Naive B cell (primary cell): ENCODE results near the gene IRGC. TPM values are rescaled to one million over a fixed set of nuclear protein-coding genes. Genes with fewer than 3 reads are reported as not detected.
"Not testable (repeated sequence)": the region's sequence is repeated elsewhere in the genome, so short reads cannot be mapped to it uniquely, and the experiment has no call there.

Source experiments
- ATAC-seq, 2 donors: fragments of 150-1000 bp; cut with Tn5 transposase; 2 replicates each; pipeline ENCODE4 v1.10.0; 2021; ENCODE audit warnings: low read depth in 2 of 2, mild to moderate bottlenecking in 2 of 2, moderate library complexity in 2 of 2
- DNase-seq: peaks from one replicate; pipeline ENCODE4 v3.0.0; 2022
- H3K27ac Mint-ChIP-seq, 6 donors: one replicate each; pipeline ENCODE4 v1.8.0; 2020 to 2022; ENCODE audit warnings: mild to moderate bottlenecking in 6 of 6, mixed read lengths in 6 of 6, moderate library complexity in 5 of 6, inconsistent platforms in 2 of 6
- H3K27me3 Mint-ChIP-seq, 3 donors: one replicate each; pipeline ENCODE4 v1.8.0; 2021 to 2022; ENCODE audit warnings: mixed read lengths in 3 of 3, mild to moderate bottlenecking in 1 of 3
- H3K36me3 Mint-ChIP-seq, 2 donors: one replicate each; pipeline ENCODE4 v1.8.0; 2020 to 2022; ENCODE audit warnings: mixed read lengths in 2 of 2, inconsistent platforms in 1 of 2, mild to moderate bottlenecking in 1 of 2
- H3K4me1 Mint-ChIP-seq, 3 donors: one replicate each; pipeline ENCODE4 v1.8.0; 2020 to 2022; ENCODE audit warnings: mixed read lengths in 3 of 3, inconsistent platforms in 1 of 3, mild to moderate bottlenecking in 1 of 3, moderate library complexity in 1 of 3
- H3K4me3 Mint-ChIP-seq, 8 donors: one replicate each; pipeline ENCODE4 v1.8.0; 2020 to 2022; ENCODE audit warnings: mild to moderate bottlenecking in 8 of 8, mixed read lengths in 8 of 8, moderate library complexity in 8 of 8, inconsistent platforms in 2 of 8
- H3K9me3 Mint-ChIP-seq, 7 donors: one replicate each; pipeline ENCODE4 v1.8.0; 2020 to 2022; ENCODE audit warnings: mixed read lengths in 7 of 7, mild to moderate bottlenecking in 5 of 7, inconsistent platforms in 2 of 7, moderate library complexity in 1 of 7
- polyA plus RNA-seq, 6 donors: library from polyadenylated mRNA; unstranded; fragments of 300-500 nt; fragmentation: Illumina TruSeq; gene quantifications; one replicate each; pipeline ENCODE4 v1.2.3, GENCODE V29; 2021; ENCODE audit warnings: low read depth in 6 of 6

Gene IRGC
- polyA plus RNA-seq, 6 donors from 2014 or later: not detected

DNA sequence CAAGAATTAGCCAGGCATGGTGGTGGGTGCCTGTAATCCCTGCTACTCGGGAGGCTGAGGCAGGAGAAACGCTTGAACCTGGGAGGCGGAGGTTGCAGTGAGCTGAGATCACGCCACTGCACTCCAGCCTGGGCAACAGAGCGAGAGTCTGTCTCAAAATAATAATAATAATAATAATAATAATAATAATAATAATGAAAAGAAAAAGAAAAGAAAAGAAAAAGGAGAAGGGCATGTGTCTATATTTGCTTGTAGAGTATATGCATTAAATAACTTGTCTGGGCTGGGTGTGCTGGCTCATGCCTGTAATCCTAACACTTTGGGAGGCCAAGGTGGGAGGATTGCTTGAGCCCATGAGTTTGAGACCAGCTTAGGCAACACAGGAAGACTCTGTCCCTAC is 33.6 kb upstream of the IRGC start:
- not testable (repeated sequence) for DNase-seq, H3K27me3 Mint-ChIP-seq, ATAC-seq, H3K9me3 Mint-ChIP-seq, H3K4me3 Mint-ChIP-seq, H3K4me1 Mint-ChIP-seq, H3K36me3 Mint-ChIP-seq
- H3K27ac Mint-ChIP-seq: peak overlapping the region in 1 of 6 donors; percentile 47

- H3K27me3 Mint-ChIP-seq: peaks cover 0 to 5% (median 4%) of the 10 kb centered on the region in 3 donors
- no peaks in the 10 kb centered on the region for H3K36me3 Mint-ChIP-seq
- peaks cover 0 to 3% (median 0%) of the 10 kb centered on the region in 3 donors for H3K4me1 Mint-ChIP-seq
- ATAC-seq (no peak), DNase-seq (no peak)
- peak overlapping the region in 1 of 8 donors; percentile 29 for H3K4me3 Mint-ChIP-seq
- peak overlapping the region in 2 of 6 donors; percentile 58 to 62 for H3K27ac Mint-ChIP-seq
- H3K9me3 Mint-ChIP-seq: no peaks in the 10 kb centered on the region
Observed at GRCh38 chr19:43682824-43683661, 32.8 kb upstream of the IRGC start.

- Mint-ChIP-seq H3K27me3 (peaks cover 0 to 5% (median 4%) of the 10 kb centered on the region in 3 donors), H3K9me3 (no peaks in the 10 kb centered on the region), H3K4me1 (peaks cover 0 to 3% (median 0%) of the 10 kb centered on the region in 3 donors), H3K36me3 (no peaks in the 10 kb centered on the region), H3K4me3 (no peak overlapping the region), H3K27ac (no peak overlapping the region)
- DNase-seq (no peak), ATAC-seq (no peak)
Observed at GRCh38 chr19:43683905-43684304, 32.0 kb upstream of the IRGC start.

DNA sequence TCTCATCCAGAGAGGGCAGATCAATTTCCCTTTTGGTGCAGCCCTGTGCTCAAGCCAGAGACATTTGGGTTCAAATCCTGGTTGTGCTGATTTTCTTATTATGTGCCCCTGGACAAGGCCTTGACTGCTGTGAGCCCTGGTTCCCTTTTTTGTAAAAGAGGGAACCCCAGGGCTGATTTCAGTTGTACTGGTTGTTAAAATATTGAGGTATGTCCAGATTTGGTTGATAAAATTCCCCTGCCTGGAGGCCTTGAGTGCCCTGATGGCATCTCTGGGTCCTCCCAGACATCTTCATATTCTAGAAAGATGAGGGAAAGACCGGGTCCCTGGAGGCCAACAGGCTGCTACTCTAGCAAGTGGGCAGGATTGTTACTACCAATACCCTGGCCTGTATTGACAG is 31.6 kb upstream of the IRGC start:
- Mint-ChIP-seq H3K27ac (peak overlapping the region in 2 of 6 donors; percentile 13 to 38), H3K4me1 (peaks cover 0 to 3% (median 0%) of the 10 kb centered on the region in 3 donors), H3K36me3 (no peaks in the 10 kb centered on the region), H3K4me3 (no peak overlapping the region), H3K27me3 (peaks cover 0 to 5% (median 4%) of the 10 kb centered on the region in 3 donors), H3K9me3 (no peaks in the 10 kb centered on the region)
- ATAC-seq (no peak), DNase-seq (no peak)

GRCh38 chr19:43687660-43687997 is 28.2 kb upstream of the IRGC start:
- Mint-ChIP-seq H3K27ac (no peak overlapping the region), H3K27me3 (peaks cover 4 to 11% (median 4%) of the 10 kb centered on the region in 3 donors), H3K4me1 (peaks cover 0 to 3% (median 0%) of the 10 kb centered on the region in 3 donors), H3K9me3 (peaks cover 5 to 16% (median 13%) of the 10 kb centered on the region in 7 donors), H3K4me3 (peak overlapping the region in 1 of 8 donors; percentile 59), H3K36me3 (peaks cover 0 to 12% of the 10 kb centered on the region in 2 donors)
- ATAC-seq (no peak), DNase-seq (no peak)

- peaks cover 0 to 3% (median 0%) of the 10 kb centered on the region in 3 donors for H3K4me1 Mint-ChIP-seq
- ATAC-seq (no peak), DNase-seq (no peak)
- peaks cover 0 to 16% of the 10 kb centered on the region in 2 donors for H3K36me3 Mint-ChIP-seq
- peaks cover 5 to 20% (median 13%) of the 10 kb centered on the region in 7 donors for H3K9me3 Mint-ChIP-seq
- peak overlapping the region in 1 of 6 donors; percentile 63 for H3K27ac Mint-ChIP-seq
- H3K4me3 Mint-ChIP-seq: no peak overlapping the region
- H3K27me3 Mint-ChIP-seq: peaks cover 4 to 15% (median 7%) of the 10 kb centered on the region in 3 donors
Observed at GRCh38 chr19:43688059-43688701, 27.7 kb upstream of the IRGC start.

GRCh38 chr19:43690444-43690843 is 25.4 kb upstream of the IRGC start:
- no peak overlapping the region for H3K4me3 Mint-ChIP-seq
- peaks cover 0 to 23% of the 10 kb centered on the region in 2 donors for H3K36me3 Mint-ChIP-seq
- peaks cover 15 to 31% (median 20%) of the 10 kb centered on the region in 3 donors for H3K27me3 Mint-ChIP-seq
- no peak overlapping the region for H3K27ac Mint-ChIP-seq
- ATAC-seq (no peak), DNase-seq (no peak)
- peaks cover 0 to 3% (median 0%) of the 10 kb centered on the region in 3 donors for H3K4me1 Mint-ChIP-seq
- peaks cover 5 to 21% (median 17%) of the 10 kb centered on the region in 7 donors for H3K9me3 Mint-ChIP-seq

DNA sequence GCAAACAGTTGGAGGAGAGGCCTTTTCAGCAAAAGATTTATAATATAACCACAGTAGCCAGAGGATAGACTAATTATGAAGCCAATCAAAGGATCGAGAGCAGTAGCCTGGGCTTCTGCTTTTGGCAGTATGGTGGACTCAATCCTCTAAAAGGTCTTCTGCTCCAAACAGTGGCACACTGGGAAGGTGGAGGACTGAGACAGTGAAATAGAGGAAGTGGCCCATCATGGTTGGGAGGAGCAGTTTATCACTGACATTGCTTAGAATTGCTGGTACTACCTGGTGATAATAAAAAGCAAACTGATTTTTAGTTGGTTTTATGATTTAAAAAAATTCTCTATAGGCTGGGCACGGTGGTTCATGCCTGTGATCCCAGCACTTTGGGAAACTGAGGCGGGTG is 25.0 kb upstream of the IRGC start:
- H3K27ac Mint-ChIP-seq: no peak overlapping the region
- H3K4me3 Mint-ChIP-seq: no peak overlapping the region
- no peaks in the 10 kb centered on the region for H3K4me1 Mint-ChIP-seq
- DNase-seq: no peak
- peaks cover 0 to 25% of the 10 kb centered on the region in 2 donors for H3K36me3 Mint-ChIP-seq
- H3K27me3 Mint-ChIP-seq: peaks cover 15 to 33% (median 20%) of the 10 kb centered on the region in 3 donors
- peaks cover 5 to 22% (median 17%) of the 10 kb centered on the region in 7 donors for H3K9me3 Mint-ChIP-seq
- peak; percentile 35 to 60 for ATAC-seq

DNA sequence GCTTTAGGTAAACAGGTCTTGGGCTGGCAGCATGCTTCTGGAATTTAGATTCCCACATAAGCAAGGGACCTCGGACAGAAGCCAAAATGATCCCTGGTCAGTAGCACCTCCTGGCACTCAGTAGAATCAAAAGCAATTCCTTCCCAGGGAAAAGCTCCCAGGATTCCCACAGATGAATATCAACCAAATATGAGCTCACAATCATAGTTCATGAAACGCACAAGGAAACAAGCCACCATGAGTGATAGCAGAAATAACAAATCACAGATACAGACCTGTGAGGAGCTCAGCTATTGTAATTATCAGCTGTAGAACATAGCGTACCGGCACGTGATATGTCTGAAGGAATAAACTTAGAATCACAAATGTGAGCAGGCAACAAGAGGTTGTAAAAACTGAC is 24.1 kb upstream of the IRGC start:
- no peak for ATAC-seq
- peaks cover 5 to 25% (median 19%) of the 10 kb centered on the region in 7 donors for H3K9me3 Mint-ChIP-seq
- H3K27me3 Mint-ChIP-seq: peaks cover 15 to 33% (median 22%) of the 10 kb centered on the region in 3 donors
- DNase-seq: no peak
- no peak overlapping the region for H3K27ac Mint-ChIP-seq
- H3K36me3 Mint-ChIP-seq: peaks cover 0 to 25% of the 10 kb centered on the region in 2 donors
- no peak overlapping the region for H3K4me3 Mint-ChIP-seq
- no peaks in the 10 kb centered on the region for H3K4me1 Mint-ChIP-seq

GRCh38 chr19:43692385-43692784 is 23.5 kb upstream of the IRGC start:
- DNase-seq: no peak
- peaks cover 15 to 33% (median 28%) of the 10 kb centered on the region in 3 donors for H3K27me3 Mint-ChIP-seq
- H3K27ac Mint-ChIP-seq: no peak overlapping the region
- peaks cover 5 to 26% (median 19%) of the 10 kb centered on the region in 7 donors for H3K9me3 Mint-ChIP-seq
- ATAC-seq: no peak
- peak overlapping the region in 1 of 8 donors; percentile 16 for H3K4me3 Mint-ChIP-seq
- no peaks in the 10 kb centered on the region for H3K4me1 Mint-ChIP-seq
- H3K36me3 Mint-ChIP-seq: peaks cover 0 to 25% of the 10 kb centered on the region in 2 donors

DNA sequence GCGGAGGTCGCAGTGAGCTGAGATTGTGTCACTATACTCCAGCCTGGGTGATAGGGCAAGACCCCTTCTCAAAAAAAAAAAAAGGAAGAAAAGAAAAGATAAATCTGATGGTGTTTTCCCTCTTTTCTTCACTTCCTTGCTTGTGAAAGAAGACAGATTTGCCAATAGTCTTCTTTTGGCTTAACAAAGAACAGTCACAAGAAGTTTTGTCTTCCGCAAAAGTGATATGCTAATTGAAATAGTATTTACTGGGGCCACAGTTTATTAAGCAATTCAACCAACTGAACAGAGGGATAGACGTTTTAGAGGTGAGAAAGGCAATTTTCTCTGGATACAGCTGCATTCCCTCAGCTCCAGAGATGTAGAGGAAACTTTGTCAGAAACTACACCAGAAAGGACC is 23.0 kb upstream of the IRGC start:
- no peak overlapping the region for H3K27ac Mint-ChIP-seq
- H3K27me3 Mint-ChIP-seq: peaks cover 15 to 38% (median 33%) of the 10 kb centered on the region in 3 donors
- ATAC-seq: no peak
- DNase-seq: no peak
- H3K36me3 Mint-ChIP-seq: peaks cover 0 to 25% of the 10 kb centered on the region in 2 donors
- H3K4me1 Mint-ChIP-seq: no peaks in the 10 kb centered on the region
- H3K9me3 Mint-ChIP-seq: peaks cover 5 to 26% (median 20%) of the 10 kb centered on the region in 7 donors
- no peak overlapping the region for H3K4me3 Mint-ChIP-seq

- Mint-ChIP-seq H3K4me3 (no peak overlapping the region), H3K9me3 (peaks cover 5 to 26% (median 22%) of the 10 kb centered on the region in 7 donors), H3K36me3 (peaks cover 0 to 25% of the 10 kb centered on the region in 2 donors), H3K4me1 (peaks cover 0 to 1% (median under 1%) of the 10 kb centered on the region in 3 donors), H3K27me3 (peaks cover 18 to 41% (median 39%) of the 10 kb centered on the region in 3 donors), H3K27ac (no peak overlapping the region)
- DNase-seq (no peak), ATAC-seq (no peak)
Observed at GRCh38 chr19:43694553-43694952, 21.3 kb upstream of the IRGC start.

DNA sequence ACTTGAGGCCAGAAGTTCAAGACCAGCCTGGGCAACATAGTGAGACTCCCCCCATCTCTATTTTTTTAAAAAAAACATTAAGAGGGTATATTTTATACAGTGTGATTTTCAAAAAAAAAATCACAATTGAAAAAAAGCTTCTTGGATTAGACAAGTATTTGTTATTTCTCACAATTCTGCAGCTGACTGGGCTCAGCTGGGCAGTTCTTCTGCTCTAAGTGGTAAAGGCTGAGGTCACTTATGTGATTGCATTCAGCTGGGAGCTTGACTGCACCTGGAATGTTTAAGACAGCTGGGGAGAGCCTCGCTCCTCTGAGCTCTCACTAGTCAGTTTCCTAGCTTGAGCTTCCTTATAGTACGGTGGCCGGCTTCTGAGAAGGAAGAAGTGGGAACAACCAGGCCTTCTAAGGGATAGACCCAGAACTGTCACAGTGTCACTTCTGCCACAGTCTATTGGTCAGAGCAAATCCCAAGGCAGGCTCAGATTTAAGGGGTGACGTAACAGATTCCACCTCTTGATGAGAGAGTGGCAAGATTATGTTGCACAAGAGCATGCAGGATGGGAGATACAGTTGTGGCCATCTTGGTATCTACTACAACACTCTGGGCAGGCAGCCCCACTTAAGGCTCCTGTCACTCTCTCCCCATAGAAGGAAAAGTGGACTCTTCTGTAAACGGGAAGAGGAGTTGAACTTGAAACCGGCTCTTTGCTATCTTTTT is 19.7 kb upstream of the IRGC start:
- Mint-ChIP-seq H3K4me3 (peak overlapping the region in 1 of 8 donors; percentile 22), H3K9me3 (peaks cover 4 to 26% (median 18%) of the 10 kb centered on the region in 7 donors), H3K4me1 (peaks cover 13 to 17% (median 17%) of the 10 kb centered on the region in 3 donors), H3K27ac (no peak overlapping the region), H3K36me3 (peaks cover 0 to 19% of the 10 kb centered on the region in 2 donors), H3K27me3 (peaks cover 18 to 48% (median 45%) of the 10 kb centered on the region in 3 donors)
- ATAC-seq: no peak
- no peak for DNase-seq
